GM06990 (cell line): Measurements from ENCODE around the gene POLE.

Source experiments
- DNase-seq: peaks from one replicate; pipeline ENCODE4 v3.0.0-alpha.2; 2011; ENCODE audit not compliant: insufficient read length; ENCODE audit errors: extremely low read depth
- H3K27me3 ChIP-seq: replicated peaks from 2 replicates; pipeline ENCODE4 v1.6.0; 2011; ENCODE audit warnings: low read length; ENCODE audit not compliant: control insufficient read depth, insufficient read depth
- H3K36me3 ChIP-seq: 2 replicates; pipeline ENCODE4 v1.5.1; 2011; ENCODE audit warnings: low read length; ENCODE audit not compliant: control insufficient read depth, insufficient read depth
- H3K4me3 ChIP-seq: replicated peaks from 2 replicates; pipeline ENCODE4 v1.5.1; 2011; ENCODE audit warnings: low read depth, mild to moderate bottlenecking, control low read depth, low read length
- CTCF ChIP-seq: IDR thresholded peaks from 2 replicates; pipeline ENCODE4 v1.5.1; 2011; ENCODE audit warnings: low read length, control low read depth, mild to moderate bottlenecking, inconsistent platforms; ENCODE audit not compliant: insufficient read depth, poor library complexity, severe bottlenecking

POLE gene

GRCh38 chr12:132620113-132620898, 66.8 kb downstream of the POLE start:
- H3K36me3 ChIP-seq = peaks cover 8% of the 10 kb centered on the region
- DNase-seq = no peak
- H3K4me3 ChIP-seq = no peak overlapping the region
- TF ChIP-seq CTCF = no peak
- H3K27me3 ChIP-seq = no peaks in the 10 kb centered on the region

DNA sequence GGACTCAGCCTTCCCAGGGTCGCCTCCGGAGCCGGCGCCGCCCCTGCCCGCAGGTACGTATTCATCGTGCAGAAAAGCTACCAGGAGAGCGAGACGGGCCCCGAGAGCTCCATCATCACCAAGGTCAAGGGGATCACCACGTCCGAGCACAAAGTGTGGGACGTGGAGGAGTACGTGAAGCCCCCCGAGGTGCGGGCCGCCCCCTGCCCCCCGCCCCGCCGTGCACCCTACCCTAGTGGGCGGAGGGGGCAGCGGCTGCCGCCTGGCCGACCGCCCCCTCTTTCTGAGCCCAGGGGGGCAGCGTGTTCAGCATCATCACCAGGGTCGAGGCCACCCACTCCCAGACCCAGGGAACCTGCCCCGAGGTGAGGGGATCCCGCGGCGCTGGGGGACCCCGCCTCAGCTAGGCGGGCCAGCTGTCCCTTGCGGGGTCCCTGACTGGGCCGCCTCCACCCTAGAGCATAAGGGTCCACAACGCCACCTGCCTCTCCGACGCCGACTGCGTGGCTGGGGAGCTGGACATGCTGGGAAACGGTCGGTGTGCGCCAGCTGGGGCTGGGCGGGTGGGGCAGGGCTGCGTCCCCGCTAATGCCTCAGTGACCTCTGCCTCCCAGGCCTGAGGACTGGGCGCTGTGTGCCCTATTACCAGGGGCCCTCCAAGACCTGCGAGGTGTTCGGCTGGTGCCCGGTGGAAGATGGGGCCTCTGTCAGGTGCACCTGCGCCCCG, 67.6 kb downstream of the POLE start:
- no peak overlapping the region for H3K4me3 ChIP-seq
- peaks cover 2% of the 10 kb centered on the region for H3K36me3 ChIP-seq
- no peaks in the 10 kb centered on the region for H3K27me3 ChIP-seq
- TF ChIP-seq CTCF = no peak
- no peak for DNase-seq

- no peak for TF ChIP-seq CTCF
- DNase-seq = no peak
- Histone ChIP-seq H3K4me3 (no peak overlapping the region), H3K36me3 (no peaks in the 10 kb centered on the region; the same call in 1 of the 2 replicates), H3K27me3 (no peaks in the 10 kb centered on the region)
These were observed 68.1 kb downstream of the POLE start for GRCh38 chr12:132619071-132619385.

DNA sequence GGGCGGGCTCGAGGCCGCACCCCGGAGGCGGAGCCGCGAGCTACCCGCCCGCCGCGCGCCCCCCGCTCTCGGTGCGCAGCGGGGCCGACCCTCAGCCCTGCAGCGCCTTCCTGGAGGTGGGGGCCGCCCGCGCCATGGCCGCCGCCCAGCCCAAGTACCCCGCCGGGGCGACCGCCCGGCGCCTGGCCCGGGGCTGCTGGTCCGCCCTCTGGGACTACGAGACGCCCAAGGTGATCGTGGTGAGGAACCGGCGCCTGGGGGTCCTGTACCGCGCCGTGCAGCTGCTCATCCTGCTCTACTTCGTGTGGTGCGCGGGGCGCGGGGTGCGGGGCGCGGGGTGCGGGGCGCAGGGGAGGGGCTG, 68.5 kb downstream of the POLE start, which contains the start of gene P2RX2:
TSS of gene P2RX2 (plus strand) at position 94 of the 361 bp plus-strand sequence. CDS start at position 135, 41 bp downstream.
- Histone ChIP-seq H3K36me3 (no peaks in the 10 kb centered on the region), H3K4me3 (no peak within 1 kb of the TSS), H3K27me3 (no peaks in the 10 kb centered on the region)
- TF ChIP-seq CTCF = no peak
- no peak for DNase-seq

- no peak for TF ChIP-seq CTCF
- DNase-seq = no peak
- Histone ChIP-seq H3K27me3 (no peaks in the 10 kb centered on the region), H3K4me3 (no peak overlapping the region), H3K36me3 (no peaks in the 10 kb centered on the region)
These were observed 69.1 kb downstream of the POLE start for GRCh38 chr12:132617822-132618682.
